Activated CD8-positive, alpha-beta T cell treated with anti-CD3 and anti-CD28 coated beads for 36 hours (primary cell): ENCODE results near the gene TAOK1. TPM values are rescaled to one million over a fixed set of nuclear protein-coding genes. Genes with fewer than 3 reads are reported as not detected.
"Not testable (repeated sequence)": the region's sequence is repeated elsewhere in the genome, so short reads cannot be mapped to it uniquely, and the experiment has no call there.

Source experiments
- ATAC-seq: fragments of 200-7000 bp; cut with Tn5 transposase; one replicate; pipeline ENCODE4 v1.10.0; 2021; ENCODE audit warnings: mild to moderate bottlenecking, moderate library complexity
- CTCF ChIA-PET: fragments of 350-600 bp; sonication (Branson Sonifier 250); formaldehyde crosslinking; loops from one replicate; lab custom pipeline; 2021; ENCODE audit warnings: antibody characterized with exemption; lab: Charles Lee
- POLR2A ChIA-PET: fragments of 350-600 bp; sonication (Branson Sonifier 250); formaldehyde crosslinking; loops from one replicate; lab custom pipeline; 2021; ENCODE audit warnings: antibody characterized with exemption; lab: Charles Lee
- DNase-seq: peaks from one replicate; pipeline ENCODE4 v3.0.0-alpha.2; 2020
- H3K27ac Mint-ChIP-seq: one replicate; pipeline ENCODE4 v1.8.0; 2021; ENCODE audit warnings: mild to moderate bottlenecking, mixed read lengths
- H3K27me3 Mint-ChIP-seq: one replicate; pipeline ENCODE4 v1.8.0; 2021; ENCODE audit warnings: mixed read lengths
- H3K36me3 Mint-ChIP-seq: one replicate; pipeline ENCODE4 v1.8.0; 2021; ENCODE audit warnings: low read depth, mixed read lengths
- H3K4me1 Mint-ChIP-seq: one replicate; pipeline ENCODE4 v1.8.0; 2021; ENCODE audit warnings: low read depth, mixed read lengths
- H3K4me3 Mint-ChIP-seq: one replicate; pipeline ENCODE4 v1.8.0; 2021; ENCODE audit warnings: mild to moderate bottlenecking, moderate library complexity, mixed read lengths
- H3K9me3 Mint-ChIP-seq: one replicate; pipeline ENCODE4 v1.8.0; 2021; ENCODE audit warnings: mixed read lengths
- intact Hi-C: fragments of 100-400 bp; cut with micrococcal nuclease; formaldehyde crosslinking; loops from one replicate; pipeline ENCODE4 v1.10.0; 2022
- total RNA-seq, 2 experiments: library from RNA; stranded (reverse); gene quantifications; one replicate each; pipeline ENCODE4 v1.2.3, GENCODE V29; 2021
- TF ChIP-seq, protein P1 (sequence below): fragments of 200-600 bp; IDR thresholded peaks from one replicate; pipeline ENCODE4 v1.8.0; 2022; ENCODE audit warnings: antibody characterized with exemption, mild to moderate bottlenecking

The TAOK1 gene
- total RNA-seq, 2 experiments from 2014 or later: 33.5 to 34.6 TPM

DNA sequence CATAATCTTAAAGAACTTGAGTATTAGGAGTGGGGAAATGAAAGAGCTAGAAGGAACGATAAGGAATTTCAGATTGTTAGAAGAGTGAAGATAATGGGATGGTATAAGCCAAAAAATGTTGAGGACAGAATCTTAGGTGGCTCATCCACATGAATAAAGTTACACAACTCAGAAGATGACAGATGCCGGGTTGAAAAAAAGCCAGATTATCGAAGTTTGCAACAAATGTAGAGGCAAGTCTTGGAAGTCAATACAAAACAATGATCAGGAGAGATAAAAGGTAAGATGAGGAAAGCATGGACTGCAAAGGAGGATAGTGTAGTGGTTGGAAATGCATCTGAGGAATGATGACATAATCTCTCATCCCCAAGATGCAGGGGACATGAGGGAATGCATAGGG, 45.1 kb upstream of the TAOK1 start:
- H3K27me3 Mint-ChIP-seq: no peaks in the 10 kb centered on the region
- DNase-seq (no peak), ATAC-seq (no peak)
- intact Hi-C loops: no loop called here
- ChIA-PET POLR2A (no interaction called here), CTCF (interaction anchor here (3.0 kb wide), 1 partner anchor 24 kb away, joined by 15 read pairs; no protein-coding TSS in a partner anchor)
- no peaks in the 10 kb centered on the region for H3K9me3 Mint-ChIP-seq
- no peaks in the 10 kb centered on the region for H3K4me1 Mint-ChIP-seq
- H3K27ac Mint-ChIP-seq: no peak overlapping the region
- TF ChIP-seq, protein P1, sequence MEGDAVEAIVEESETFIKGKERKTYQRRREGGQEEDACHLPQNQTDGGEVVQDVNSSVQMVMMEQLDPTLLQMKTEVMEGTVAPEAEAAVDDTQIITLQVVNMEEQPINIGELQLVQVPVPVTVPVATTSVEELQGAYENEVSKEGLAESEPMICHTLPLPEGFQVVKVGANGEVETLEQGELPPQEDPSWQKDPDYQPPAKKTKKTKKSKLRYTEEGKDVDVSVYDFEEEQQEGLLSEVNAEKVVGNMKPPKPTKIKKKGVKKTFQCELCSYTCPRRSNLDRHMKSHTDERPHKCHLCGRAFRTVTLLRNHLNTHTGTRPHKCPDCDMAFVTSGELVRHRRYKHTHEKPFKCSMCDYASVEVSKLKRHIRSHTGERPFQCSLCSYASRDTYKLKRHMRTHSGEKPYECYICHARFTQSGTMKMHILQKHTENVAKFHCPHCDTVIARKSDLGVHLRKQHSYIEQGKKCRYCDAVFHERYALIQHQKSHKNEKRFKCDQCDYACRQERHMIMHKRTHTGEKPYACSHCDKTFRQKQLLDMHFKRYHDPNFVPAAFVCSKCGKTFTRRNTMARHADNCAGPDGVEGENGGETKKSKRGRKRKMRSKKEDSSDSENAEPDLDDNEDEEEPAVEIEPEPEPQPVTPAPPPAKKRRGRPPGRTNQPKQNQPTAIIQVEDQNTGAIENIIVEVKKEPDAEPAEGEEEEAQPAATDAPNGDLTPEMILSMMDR: no peak
- H3K4me3 Mint-ChIP-seq: no peak overlapping the region
- no peaks in the 10 kb centered on the region for H3K36me3 Mint-ChIP-seq

- H3K4me1 Mint-ChIP-seq, DNase-seq, ATAC-seq, H3K27me3 Mint-ChIP-seq, H3K9me3 Mint-ChIP-seq, H3K27ac Mint-ChIP-seq, H3K4me3 Mint-ChIP-seq, H3K36me3 Mint-ChIP-seq, intact Hi-C loops: not testable (repeated sequence)
- POLR2A ChIA-PET: interaction anchor here (1.0 kb wide), 1 partner anchor 90 kb away, joined by 4 read pairs; no protein-coding TSS in a partner anchor
- CTCF ChIA-PET: interaction anchor here (3.0 kb wide), 1 partner anchor 24 kb away, joined by 15 read pairs; no protein-coding TSS in a partner anchor
Observed at GRCh38 chr17:29345470-29345869, 44.7 kb upstream of the TAOK1 start.

- CTCF ChIA-PET: interaction anchor here (2.2 to 3.0 kb wide), 2 partner anchors 23 to 24 kb away, joined by 10 to 15 read pairs; no protein-coding TSS in a partner anchor
- Mint-ChIP-seq H3K4me3 (no peak overlapping the region), H3K4me1 (no peaks in the 10 kb centered on the region), H3K27ac (no peak overlapping the region), H3K27me3 (no peaks in the 10 kb centered on the region), H3K9me3 (no peaks in the 10 kb centered on the region), H3K36me3 (no peaks in the 10 kb centered on the region)
- ATAC-seq: no peak
- TF ChIP-seq, protein P1: no peak
- POLR2A ChIA-PET: interaction anchor here (1.0 kb wide), 1 partner anchor 91 kb away, joined by 4 read pairs; no protein-coding TSS in a partner anchor
- DNase-seq: no peak
- intact Hi-C loops: no loop called here
Observed at GRCh38 chr17:29346462-29346861, 43.7 kb upstream of the TAOK1 start.

DNA sequence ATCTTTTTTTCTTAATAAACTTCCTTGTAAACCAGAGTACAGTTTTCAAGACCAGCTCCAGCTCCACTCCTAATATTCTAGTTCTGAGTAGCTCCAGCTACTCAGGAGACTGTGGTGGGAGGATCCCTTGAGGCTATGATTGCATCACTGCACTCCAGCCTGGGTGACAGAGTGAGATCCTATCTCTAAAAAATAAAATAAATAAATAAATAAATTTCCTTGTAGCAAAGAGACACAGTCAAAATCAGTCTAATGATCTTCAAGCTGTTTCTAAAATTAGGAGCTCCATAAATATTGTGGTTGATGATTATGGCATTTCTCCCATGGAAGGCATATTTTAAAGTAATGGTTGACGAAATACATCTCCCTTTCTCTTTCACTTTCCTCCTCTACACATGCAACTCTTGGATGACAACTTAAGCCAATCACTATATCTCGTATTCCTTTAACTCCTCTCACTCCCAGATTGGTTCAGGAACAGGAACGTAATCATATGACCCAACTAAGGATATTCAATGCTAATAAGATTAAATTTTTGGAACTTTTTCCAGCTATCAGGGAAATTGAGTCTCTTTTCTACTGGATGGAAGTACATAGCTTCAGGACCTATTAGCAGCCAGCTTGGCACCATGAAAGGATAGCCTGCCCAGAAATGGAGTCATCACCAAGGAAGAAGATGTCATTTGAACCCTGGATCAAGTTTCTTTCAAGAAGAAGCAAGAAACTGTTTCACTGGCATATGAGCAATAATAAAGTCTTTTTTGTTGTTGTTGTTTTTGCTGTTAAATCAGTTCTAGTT, 42.1 kb upstream of the TAOK1 start:
- Mint-ChIP-seq H3K9me3 (no peaks in the 10 kb centered on the region), H3K36me3 (no peaks in the 10 kb centered on the region), H3K27ac (no peak overlapping the region), H3K4me3 (no peak overlapping the region), H3K4me1 (no peaks in the 10 kb centered on the region), H3K27me3 (no peaks in the 10 kb centered on the region)
- no peak for DNase-seq
- ATAC-seq: no peak
- intact Hi-C loops: no loop called here
- ChIA-PET CTCF (interaction anchor here (1.0 to 2.2 kb wide), 2 partner anchors 22 to 562 kb away, joined by 4 to 10 read pairs; no protein-coding TSS in a partner anchor), POLR2A (interaction anchor here (1.1 to 1.2 kb wide), 2 partner anchors 11 to 34 kb away, joined by 3 read pairs; no protein-coding TSS in a partner anchor)
- TF ChIP-seq, protein P1: no peak

DNA sequence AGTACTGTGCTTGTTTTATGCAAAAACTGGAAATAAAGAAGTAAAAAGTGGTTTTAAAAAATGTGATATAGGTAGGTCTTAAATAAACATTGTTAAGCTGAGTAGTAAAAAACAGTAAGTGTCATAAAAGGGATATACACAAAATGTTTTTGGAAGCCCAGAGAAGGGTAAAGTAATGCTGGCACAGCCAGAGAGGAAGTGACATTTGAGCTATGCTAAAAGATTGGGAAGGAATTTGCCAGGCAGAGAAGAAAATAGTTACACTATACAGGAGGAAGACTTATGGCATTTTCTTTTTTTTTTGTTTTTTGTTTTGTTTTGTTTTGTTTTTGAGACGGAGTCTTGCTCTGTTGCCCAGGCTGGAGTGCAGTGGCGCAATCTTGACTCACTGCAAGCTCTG, 40.8 kb upstream of the TAOK1 start:
- intact Hi-C loops: no loop called here
- Mint-ChIP-seq H3K9me3 (no peaks in the 10 kb centered on the region), H3K4me1 (no peaks in the 10 kb centered on the region), H3K36me3 (no peaks in the 10 kb centered on the region), H3K27ac (no peak overlapping the region), H3K27me3 (no peaks in the 10 kb centered on the region), H3K4me3 (no peak overlapping the region)
- CTCF ChIA-PET: interaction anchor here (2.1 kb wide), 1 partner anchor 21 kb away, joined by 7 read pairs; no protein-coding TSS in a partner anchor
- DNase-seq: no peak
- TF ChIP-seq, protein P1: no peak
- no peak for ATAC-seq
- POLR2A ChIA-PET: interaction anchor here (0.6 kb wide), 1 partner anchor 55 kb away, joined by 3 read pairs; the partner anchor contains the start of gene NUFIP2
